NT2/D1 (cell line): ENCODE results near the gene DNMT3B.

Experiments
- YY1 ChIP-seq: IDR thresholded peaks from 2 replicates; pipeline ENCODE4 v1.6.1; 2011; ENCODE audit not compliant: insufficient read length, insufficient read depth
- ZNF274 ChIP-seq: IDR thresholded peaks from 2 replicates; pipeline ENCODE4 v1.6.1; 2011; ENCODE audit warnings: mild to moderate bottlenecking, low read depth, low read length

DNA sequence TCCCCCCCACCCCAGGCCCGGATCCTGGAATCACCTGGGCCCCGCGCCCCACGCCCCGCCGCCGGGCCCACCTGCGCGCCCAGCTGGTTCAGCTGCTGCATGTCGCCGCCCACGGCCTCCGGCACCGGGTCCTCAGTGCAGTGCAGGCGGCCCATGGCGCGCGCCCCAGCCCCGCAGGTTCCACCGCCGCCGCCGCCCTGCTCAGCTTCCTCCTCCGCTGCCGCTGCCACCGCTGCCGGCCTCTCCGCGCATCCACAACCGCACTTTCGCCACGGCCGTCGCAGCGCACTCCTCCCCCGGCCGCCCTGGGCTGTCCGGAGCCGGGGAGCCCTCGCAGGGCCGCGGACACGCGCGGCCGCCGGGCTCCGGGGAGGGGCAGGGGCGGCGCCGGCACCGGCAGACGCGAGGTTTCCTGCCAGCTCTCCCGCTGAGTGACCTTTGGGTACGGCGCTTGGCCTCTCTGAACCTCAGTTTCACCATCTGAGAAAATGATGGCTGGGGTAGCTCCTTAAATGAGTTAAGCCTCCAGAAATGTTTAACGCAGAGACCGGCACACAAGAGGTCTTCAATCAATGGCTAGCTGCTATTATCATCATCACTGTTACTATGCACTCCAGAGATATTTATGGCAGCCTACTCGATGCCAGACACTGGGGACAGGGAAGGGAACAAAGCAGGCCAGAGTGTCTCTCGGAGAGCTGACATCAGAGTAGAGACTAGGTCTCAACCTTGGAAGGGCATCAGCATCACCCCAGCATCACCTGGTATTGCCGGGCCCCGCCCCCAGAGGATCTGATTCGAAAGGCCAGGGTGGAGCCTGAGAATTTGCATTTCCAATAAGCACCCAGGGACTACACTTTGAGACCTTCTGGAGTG is 18.7 kb upstream of the DNMT3B start, which contains the start of gene COMMD7:
- no peak for TF ChIP-seq YY1
- no peak for TF ChIP-seq ZNF274
